Prostate gland (tissue), 2 donors: ENCODE measurements around the gene SMPDL3A.

Source experiments
- CTCF ChIP-seq, 4 experiments: fragments of 200-600 bp in 2 of 4; fragments of 450-650 bp in 2 of 4; sonication (generic) in 2 of 4; IDR thresholded peaks; 1 replicate in 3 of 4; 2 replicates in 1 of 4; pipeline ENCODE4 v1.5.1; 2016 to 2019; ENCODE audit warnings: antibody characterized with exemption in 4 of 4, mild to moderate bottlenecking in 2 of 4, moderate library complexity in 2 of 4
- POLR2A ChIP-seq: fragments of 450-650 bp; IDR thresholded peaks from one replicate; pipeline ENCODE4 v1.6.1; 2016; ENCODE audit warnings: antibody characterized with exemption, mild to moderate bottlenecking

- no peak for TF ChIP-seq CTCF (IDR thresholded peaks at IDR 0.05)
- no peak for TF ChIP-seq POLR2A
Measured at GRCh38 chr6:122808121-122808885, 19.2 kb downstream of the SMPDL3A start.
